Stomach (tissue), 4 donors: Measurements from ENCODE around the gene BHLHE40.

Experiments used
- EP300 ChIP-seq: sonication (generic); formaldehyde crosslinking; IDR thresholded peaks from one replicate; pipeline ENCODE4 v1.6.1; 2017; ENCODE audit warnings: antibody characterized with exemption
- POLR2A ChIP-seq, 4 donors: fragments of 450-650 bp; IDR thresholded peaks; one replicate each; pipeline ENCODE4 v1.6.1; 2016; ENCODE audit warnings: antibody characterized with exemption in 4 of 4, control low read depth in 2 of 4, mild to moderate bottlenecking in 1 of 4, moderate library complexity in 1 of 4
- POLR2AphosphoS5 ChIP-seq, 3 donors: sonication (generic); formaldehyde crosslinking; IDR thresholded peaks; one replicate each; pipeline ENCODE4 v1.6.1; 2016; ENCODE audit warnings: antibody characterized with exemption in 3 of 3
- TF ChIP-seq, protein P1 (sequence below), 7 experiments: fragments of 450-650 bp in 4 of 7; fragments of 200-600 bp in 3 of 7; sonication (generic) in 3 of 7; IDR thresholded peaks; one replicate each; pipeline ENCODE4 v1.5.1; 2016 to 2019; ENCODE audit warnings: antibody characterized with exemption in 7 of 7, control low read depth in 2 of 7, mild to moderate bottlenecking in 1 of 7

DNA sequence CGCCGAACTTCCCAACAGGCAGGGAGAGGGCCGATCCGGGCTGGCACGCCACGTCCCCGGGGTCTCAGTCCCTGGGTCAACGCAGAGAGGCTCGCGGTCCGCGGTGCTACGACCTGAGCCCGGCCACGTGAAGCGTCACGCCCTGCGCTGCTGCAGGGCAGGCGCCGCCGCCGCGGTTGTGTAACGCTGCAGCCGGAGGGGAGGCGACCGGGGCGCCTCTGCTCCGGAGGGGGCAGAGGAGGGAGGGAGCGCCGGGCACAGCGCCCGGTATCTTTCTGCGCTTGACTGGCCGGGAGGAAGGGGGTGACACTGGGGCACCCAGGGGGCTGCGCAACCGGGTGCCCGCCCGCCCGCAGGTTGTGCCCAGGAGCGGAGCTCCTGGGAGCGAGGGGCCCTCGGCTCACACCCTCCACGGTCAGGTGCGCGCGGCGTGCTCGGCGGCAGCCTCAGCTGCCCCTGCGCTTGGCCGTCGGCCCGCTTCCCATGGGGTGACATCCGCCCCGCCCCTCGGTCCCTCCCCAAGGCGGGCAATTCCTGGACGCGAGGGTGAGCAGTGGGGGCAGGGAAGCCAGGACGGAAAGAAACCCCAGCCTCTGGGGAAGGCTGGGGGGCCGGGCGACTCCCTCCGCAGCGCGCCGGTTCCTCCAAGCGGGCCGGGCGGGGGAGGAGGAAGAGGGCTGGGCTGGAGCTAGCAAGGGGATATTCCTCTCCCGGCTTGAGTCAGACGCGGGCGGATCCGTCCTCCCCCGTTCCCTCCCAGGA lies 852 bp upstream of the BHLHE40 start:
- TF ChIP-seq, protein P1, sequence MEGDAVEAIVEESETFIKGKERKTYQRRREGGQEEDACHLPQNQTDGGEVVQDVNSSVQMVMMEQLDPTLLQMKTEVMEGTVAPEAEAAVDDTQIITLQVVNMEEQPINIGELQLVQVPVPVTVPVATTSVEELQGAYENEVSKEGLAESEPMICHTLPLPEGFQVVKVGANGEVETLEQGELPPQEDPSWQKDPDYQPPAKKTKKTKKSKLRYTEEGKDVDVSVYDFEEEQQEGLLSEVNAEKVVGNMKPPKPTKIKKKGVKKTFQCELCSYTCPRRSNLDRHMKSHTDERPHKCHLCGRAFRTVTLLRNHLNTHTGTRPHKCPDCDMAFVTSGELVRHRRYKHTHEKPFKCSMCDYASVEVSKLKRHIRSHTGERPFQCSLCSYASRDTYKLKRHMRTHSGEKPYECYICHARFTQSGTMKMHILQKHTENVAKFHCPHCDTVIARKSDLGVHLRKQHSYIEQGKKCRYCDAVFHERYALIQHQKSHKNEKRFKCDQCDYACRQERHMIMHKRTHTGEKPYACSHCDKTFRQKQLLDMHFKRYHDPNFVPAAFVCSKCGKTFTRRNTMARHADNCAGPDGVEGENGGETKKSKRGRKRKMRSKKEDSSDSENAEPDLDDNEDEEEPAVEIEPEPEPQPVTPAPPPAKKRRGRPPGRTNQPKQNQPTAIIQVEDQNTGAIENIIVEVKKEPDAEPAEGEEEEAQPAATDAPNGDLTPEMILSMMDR (IDR thresholded peaks at IDR 0.05) = no peak
- peak in 1 of 4 donors; percentile 66 for TF ChIP-seq POLR2A (IDR thresholded peaks at IDR 0.05)
- TF ChIP-seq POLR2AphosphoS5 (IDR thresholded peaks at IDR 0.05) = peak; percentile 88 to 95 (median 93)
- TF ChIP-seq EP300 = peak; percentile 94
